GM12878 (cell line): ENCODE data around the gene RNF175.

Source experiments
- CHD4 ChIP-seq: fragments of 200-600 bp; sonication (generic); IDR thresholded peaks from 2 replicates; pipeline ENCODE4 v1.6.1; 2016; ENCODE audit warnings: mild to moderate bottlenecking
- CTCF ChIP-seq, 3 experiments: IDR thresholded peaks in 2 of 3; conservative IDR thresholded peaks in 1 of 3; 2 replicates each; pipeline ENCODE4 v1.5.1; 2011; ENCODE audit warnings: low read depth in 3 of 3, low read length in 3 of 3, mild to moderate bottlenecking in 3 of 3, control low read depth in 2 of 3, moderate library complexity in 2 of 3, inconsistent platforms in 1 of 3, mixed read lengths in 1 of 3; ENCODE audit not compliant: control insufficient read depth in 2 of 3, insufficient read depth in 1 of 3; ENCODE audit errors: extremely low read depth in 1 of 3
- ESRRA ChIP-seq: IDR thresholded peaks from 2 replicates; pipeline ENCODE4 v1.6.1; 2012; ENCODE audit warnings: mild to moderate bottlenecking, low read length, improper control_type of control experiment
- EZH2 ChIP-seq: IDR thresholded peaks from 2 replicates; pipeline ENCODE4 v1.6.1; 2012; ENCODE audit warnings: low read depth, mild to moderate bottlenecking, control low read depth, inconsistent platforms, low read length, borderline replicate concordance; ENCODE audit not compliant: control insufficient read depth
- GABPA ChIP-seq: IDR thresholded peaks from 2 replicates; pipeline ENCODE4 v1.6.1; 2014; ENCODE audit warnings: antibody characterized with exemption, low read depth, mild to moderate bottlenecking, inconsistent platforms
- KLF5 ChIP-seq: fragments of 450-650 bp; IDR thresholded peaks from 2 replicates; pipeline ENCODE4 v1.6.1; 2014; ENCODE audit warnings: mild to moderate bottlenecking; ENCODE audit not compliant: partially characterized antibody
- POLR2A ChIP-seq: IDR thresholded peaks from 2 replicates; pipeline ENCODE4 v1.6.1; 2011; ENCODE audit warnings: low read depth, mild to moderate bottlenecking, low read length
- POLR2AphosphoS5 ChIP-seq: IDR thresholded peaks from 2 replicates; pipeline ENCODE4 v1.6.1; 2011; ENCODE audit warnings: mild to moderate bottlenecking, low read length, inconsistent platforms
- PRDM15 ChIP-seq: fragments of 450-650 bp; formaldehyde crosslinking; IDR thresholded peaks from 2 replicates; pipeline ENCODE4 v1.4.0; 2020; ENCODE audit warnings: mild to moderate bottlenecking, moderate library complexity
- SIN3A ChIP-seq: IDR thresholded peaks from 2 replicates; pipeline ENCODE4 v1.6.1; 2012; ENCODE audit warnings: low read depth, low read length, improper control_type of control experiment
- TCF12 ChIP-seq: IDR thresholded peaks from 2 replicates; pipeline ENCODE4 v1.6.1; 2011; ENCODE audit warnings: low read depth, mild to moderate bottlenecking, low read length
- ZNF274 ChIP-seq: IDR thresholded peaks from one replicate; pipeline ENCODE4 v1.8.0; 2011; ENCODE audit not compliant: insufficient read length, insufficient read depth

- no peak for TF ChIP-seq ESRRA
- TF ChIP-seq PRDM15 (CRISPR knock-in tag) = no peak
- TF ChIP-seq SIN3A = no peak
- no peak for TF ChIP-seq CHD4
- TF ChIP-seq EZH2 = no peak
- no peak for TF ChIP-seq TCF12
- peak; percentile 34 to 52 (median 43) for TF ChIP-seq CTCF (IDR thresholded peaks at IDR 0.05 in 2 of 3, conservative IDR thresholded peaks at IDR 0.05 in 1 of 3; ENCODE audit: control insufficient read depth in 2 of 3, extremely low read depth in 1 of 3, insufficient read depth in 1 of 3, low read depth in 3 of 3, low read length in 3 of 3)
- TF ChIP-seq GABPA = no peak
- TF ChIP-seq KLF5 = no peak
- no peak for TF ChIP-seq POLR2A
- no peak for TF ChIP-seq POLR2AphosphoS5
- no peak for TF ChIP-seq ZNF274
Measured at GRCh38 chr4:153785910-153786721, 26.3 kb upstream of the RNF175 start.
